Stimulated activated CD4-positive, alpha-beta T cell treated with anti-CD3 and anti-CD28 coated beads, Interleukin-15, amount 100 ng/mL, for 24 hours (primary cell): ENCODE results near the gene ZBTB40.

Source experiments
- DNase-seq: peaks from one replicate; pipeline ENCODE4 v3.0.0-alpha.2; 2020

Gene ZBTB40

DNA sequence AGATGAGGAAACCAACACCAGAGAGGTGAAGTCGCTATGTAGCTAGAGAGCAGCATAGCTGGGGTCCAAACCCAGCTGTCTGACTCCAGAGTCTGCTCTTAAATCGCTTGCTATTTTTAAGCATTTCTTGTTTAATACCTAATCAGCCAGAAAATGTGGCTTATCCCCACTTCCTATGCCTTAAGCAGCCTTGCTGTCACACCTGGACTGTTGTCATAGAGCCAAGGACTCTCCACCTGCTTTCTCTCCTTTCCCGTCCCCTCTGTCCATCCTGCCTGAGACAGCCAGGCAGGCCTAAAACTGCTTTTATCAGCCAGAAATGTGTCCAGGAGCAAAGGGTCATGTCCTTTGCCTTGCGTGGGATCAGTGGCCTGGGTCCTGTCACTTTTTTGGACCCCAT is 83.3 kb downstream of the ZBTB40 start:
- DNase-seq = no peak

DNA sequence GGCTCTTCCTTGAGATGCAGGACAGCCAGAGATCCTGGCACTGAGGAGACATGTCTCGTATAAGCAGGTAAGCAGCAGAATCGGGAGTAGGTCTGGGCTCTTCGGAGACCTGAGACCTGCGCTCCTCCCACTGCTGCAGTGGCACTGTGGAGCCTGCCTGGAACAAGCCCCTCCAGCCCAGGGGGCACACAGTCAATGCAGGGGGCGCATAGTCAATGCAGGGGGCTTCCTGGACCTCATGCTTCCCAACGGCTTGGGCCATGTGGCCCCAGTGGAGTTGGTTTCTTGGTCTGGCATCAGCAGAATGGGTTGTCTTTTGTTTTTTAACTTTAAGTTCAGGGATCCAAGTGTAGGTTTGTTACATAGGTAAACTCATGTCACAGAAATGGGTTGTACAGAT is 83.7 kb downstream of the ZBTB40 start:
- DNase-seq = no peak

DNA sequence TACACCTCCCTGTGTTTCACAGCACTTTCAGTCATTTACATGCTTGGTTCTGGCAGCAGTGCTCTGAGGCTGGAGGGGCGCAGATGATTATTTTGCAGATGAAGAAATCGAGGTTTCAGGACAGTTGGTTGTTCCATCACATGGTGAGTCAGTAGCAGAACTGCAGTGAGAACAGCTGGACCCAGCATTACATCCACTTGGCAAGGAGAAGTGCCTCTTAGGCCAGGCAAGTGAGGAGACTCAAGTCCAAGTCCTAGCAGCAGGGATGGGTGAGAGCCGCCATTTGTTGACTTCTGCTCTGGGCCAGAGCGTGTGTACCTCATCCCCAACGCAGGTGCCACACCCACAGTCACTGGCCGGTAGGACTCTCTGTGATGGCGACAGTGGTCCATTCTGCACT is 84.9 kb downstream of the ZBTB40 start:
- DNase-seq = no peak

DNA sequence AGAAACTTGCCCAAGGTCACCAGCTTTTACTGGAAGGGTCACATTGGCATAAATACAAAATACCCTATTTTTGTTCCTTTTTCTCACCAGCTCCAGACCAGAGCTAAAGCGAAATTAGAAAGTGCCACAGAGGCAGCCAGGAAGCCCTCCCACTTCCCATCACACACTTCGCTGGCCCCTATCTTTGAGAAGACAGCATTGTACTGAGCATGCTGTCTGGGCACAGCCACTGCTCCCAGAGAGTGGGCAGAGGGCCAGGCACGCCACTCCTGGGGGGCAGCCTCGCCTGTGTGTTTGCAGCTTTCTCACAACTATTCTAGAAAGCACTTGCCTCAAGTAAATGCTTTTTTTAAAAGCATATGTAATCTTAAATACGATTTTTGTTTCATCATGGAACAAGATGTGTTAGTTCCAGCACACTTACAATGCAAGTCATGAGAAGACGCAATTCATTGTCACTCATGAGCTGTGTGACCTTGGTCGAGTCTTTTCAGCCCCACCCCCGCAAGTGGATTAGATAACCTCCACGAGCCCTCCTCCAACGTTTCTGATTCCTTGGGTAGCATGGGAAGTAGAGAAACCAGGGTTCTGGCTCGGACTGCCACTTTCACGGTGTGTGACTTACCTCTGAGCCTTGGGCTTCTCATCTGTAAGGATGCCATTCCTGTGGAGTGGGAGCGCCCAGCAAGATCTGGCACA is 85.9 kb downstream of the ZBTB40 start:
- no peak for DNase-seq

DNA sequence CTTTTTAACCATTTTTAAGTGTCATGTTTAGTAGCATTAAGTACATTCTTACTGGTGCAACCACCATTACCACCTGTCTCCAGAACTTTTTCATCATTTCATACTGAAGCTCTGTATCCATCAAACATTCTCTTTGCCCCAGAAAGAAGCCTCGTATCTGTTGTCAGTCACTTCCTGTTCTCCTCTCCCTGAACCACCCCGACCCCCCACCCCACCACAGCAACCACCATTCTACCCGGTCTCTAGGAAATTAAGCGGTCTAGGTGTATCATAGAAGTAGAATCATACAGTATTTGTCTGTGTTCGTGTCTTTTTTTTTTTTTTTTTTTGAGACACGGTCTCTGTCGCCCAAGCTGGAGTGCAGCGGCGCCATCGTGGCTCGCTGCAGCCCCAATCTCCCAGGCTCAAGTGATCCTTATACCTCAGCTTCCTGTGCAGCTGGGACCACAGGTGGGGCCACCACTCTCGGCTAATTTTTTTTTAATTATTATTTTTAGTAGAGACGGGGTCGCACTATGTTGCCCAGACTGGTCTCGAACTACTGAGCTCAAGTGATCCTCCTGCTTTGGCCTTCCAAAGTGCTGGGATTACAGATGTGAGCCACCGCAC is 88.0 kb downstream of the ZBTB40 start:
- no peak for DNase-seq

DNA sequence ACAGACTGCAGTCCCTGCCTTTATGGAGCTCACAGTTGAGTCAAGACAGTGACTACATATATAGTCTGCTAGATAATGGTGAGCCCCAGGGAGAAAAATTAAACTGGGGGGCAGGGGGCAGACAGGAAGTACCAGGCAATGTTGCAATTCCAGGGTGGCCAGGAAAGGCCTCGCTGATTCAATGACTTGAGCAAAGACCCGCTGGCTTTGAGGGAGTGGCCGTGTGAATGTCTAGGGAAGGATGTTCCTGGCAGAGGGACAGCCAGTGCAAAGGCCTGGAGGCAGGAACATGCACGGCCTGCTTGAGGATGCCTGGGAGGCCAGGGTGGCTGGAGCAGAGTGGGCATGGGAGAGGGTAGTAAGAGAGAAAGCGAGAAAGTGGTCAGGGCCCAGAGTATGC is 88.7 kb downstream of the ZBTB40 start:
- DNase-seq = no peak

DNA sequence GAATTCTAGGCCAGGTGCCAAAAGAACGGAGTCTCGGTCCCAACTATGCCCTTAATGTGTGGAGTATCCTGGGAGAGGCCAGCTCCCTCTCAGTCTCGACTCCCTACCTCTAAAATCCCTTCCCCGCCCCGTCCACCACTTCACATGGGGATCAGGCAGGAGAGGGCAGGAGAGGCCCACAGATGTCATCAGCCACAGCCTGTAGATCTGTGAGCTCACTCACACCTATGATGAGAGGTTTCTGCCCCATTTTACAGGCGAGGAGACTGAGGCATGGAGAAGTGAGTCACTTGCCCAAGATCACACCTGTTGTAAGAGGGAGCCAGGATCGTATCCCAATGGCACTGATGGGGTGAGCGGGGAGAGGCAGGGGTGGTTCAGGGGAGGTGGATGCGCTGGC is 91.2 kb downstream of the ZBTB40 start:
- DNase-seq = no peak

DNA sequence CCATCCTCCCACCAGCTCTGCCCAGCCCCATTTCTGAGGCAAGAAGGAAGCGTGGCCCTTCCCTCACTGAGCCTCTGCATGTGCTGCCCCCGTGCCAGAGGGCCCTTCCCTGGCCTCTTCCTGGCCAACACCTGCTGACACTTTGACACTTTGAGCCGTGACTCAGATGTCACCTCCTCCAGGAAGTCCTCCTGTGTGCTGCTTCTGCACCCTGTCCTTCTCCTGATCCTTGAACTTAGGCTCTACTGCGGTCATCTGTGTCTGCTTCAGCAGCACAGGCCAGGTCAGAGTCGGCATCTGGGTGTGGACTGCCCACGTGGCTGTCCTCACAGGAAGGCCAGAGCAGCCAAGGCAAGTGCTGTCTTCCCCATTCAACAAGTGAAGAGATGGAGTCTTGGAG is 92.0 kb downstream of the ZBTB40 start:
- DNase-seq = no peak

DNA sequence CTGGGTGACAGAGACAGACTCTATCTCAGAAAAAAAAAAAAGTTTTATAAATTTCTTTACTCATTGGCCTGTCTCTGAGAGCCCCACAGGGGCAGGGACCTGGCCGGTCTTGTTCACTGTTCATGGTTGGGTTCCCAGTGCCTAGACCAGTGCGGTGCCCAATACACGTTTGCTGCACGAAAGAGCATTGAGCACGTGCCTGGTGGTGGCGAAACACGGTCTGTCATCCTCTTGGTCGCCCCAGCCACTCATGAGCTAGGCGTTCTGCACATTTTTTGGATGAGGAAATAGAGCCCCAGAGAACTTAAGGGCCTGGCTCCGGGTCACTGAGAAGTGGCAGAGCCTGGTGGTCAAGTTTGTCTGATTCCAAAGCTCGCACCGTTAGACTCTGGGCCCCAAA is 93.0 kb downstream of the ZBTB40 start:
- DNase-seq = no peak

DNA sequence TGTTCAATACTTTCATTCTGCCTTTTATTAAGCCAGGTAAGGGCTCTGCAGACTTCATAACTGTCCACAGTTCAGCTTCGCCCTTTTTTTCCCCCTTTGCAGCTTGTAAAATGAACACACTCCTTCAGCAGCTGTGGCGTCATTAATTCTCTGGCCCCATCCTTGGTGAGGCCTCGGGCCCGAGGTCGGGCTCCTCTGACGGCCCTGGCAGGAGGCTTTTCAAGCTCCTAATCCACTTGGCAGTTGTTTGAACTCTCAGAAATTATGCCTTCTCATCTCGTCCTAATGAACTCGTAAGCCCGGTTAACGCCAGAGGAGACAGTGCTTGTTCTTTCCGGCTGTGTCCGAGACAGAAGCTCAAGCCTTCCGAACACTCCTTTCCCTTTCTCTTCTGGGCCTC is 93.5 kb downstream of the ZBTB40 start:
- DNase-seq = no peak

DNA sequence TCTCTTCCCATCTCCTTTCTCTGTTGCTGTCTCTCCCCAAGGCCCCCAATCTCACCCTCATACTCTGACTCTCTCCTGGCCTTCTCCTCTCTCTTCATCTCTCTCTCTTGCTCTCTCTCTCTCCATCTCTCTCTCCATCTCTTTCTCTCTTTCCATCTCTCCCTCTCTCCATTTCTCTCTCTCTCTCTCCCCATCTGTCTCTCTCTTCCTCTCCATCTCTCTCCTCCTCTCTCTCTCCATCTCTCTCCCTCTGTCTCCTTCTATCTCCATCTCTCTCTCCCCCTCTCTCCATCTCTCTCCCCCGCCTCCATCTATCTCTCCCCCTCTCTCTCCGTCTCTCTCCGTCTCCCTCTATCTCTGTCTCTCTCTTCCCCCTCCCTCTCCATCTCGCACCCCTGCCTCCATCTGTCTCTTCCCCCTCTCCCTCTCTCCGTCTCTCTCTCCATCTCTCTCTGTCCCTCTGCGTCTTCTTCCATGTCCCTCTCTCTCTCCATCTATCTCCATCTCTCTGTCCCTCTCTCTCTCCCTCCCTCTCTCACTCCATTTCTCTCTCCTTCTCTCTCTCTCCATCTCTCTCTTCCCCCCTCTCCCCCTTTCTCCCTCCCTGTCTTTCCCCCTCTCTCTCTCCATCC is 95.7 kb downstream of the ZBTB40 start:
- DNase-seq = no peak

DNA sequence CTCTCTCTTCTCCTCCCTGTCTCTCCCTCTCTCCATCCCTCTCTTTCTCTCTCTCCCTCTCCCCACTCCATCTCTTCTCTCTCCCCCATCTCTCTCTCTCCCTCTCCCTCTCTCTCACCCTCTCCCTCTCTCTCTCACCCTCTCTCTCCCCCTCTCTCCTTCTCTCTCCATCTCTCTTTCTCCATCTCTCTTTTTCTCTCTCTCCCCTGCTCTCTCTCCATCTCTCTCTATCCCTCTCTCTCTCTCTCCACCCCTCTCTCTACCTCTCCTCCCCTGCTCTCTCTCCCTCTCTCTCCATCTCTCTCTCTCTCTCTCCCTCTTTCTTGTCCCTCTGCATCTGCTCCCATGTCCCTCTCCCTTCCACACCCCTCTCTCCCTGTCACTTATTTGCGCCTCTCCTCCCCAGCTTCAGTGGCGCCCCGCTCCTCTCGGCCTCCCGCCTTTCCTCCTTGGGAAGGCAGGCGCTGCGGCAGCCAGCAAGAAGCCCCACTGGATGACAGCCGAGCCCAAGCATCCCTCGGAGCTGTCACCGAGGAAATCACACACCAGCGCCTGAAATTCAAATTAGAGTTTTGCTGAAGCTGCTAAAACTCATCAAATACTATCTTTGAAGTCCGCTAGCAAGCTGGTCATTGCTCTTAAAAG is 96.3 kb downstream of the ZBTB40 start:
- no peak for DNase-seq

DNA sequence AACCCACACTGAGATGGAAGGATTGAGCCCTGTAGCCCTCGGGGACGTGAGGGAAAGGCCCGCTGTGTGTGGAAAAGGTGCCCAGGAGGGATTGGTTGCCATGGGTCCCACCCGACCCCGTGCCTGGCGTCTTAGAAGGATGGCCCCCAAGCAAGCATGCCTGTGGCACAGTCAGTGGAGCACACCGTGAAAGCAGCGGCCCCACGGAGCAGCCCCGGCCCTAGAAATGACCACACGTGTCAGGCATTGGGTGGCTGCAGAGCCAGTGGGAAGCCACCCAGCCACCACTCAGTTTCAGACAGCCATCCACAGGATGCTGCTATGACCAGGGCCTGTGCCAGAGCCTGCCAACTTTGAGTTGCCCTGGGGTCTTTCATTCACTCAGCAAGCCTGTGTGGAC is 98.4 kb downstream of the ZBTB40 start:
- DNase-seq = no peak

DNA sequence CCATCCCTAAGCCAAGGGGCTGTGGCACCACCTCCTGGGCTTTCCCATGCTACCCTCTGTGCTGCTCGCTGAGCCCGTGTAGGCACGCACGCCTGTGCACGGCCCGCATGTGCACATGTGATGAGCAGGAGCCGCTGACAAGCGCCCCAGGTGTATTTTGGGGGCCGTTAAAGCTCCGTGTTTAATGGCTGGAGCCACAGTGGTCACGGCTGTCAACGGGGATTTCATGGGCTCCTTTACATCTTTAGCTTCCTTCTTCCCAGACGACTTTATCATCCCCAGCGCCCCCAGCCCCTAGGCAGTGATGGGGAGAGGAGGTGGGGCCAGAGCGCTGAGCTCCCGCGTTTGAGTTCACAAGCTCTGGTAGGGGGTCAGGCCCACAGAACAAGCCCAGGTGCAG is 99.9 kb downstream of the ZBTB40 start:
- DNase-seq = no peak

DNA sequence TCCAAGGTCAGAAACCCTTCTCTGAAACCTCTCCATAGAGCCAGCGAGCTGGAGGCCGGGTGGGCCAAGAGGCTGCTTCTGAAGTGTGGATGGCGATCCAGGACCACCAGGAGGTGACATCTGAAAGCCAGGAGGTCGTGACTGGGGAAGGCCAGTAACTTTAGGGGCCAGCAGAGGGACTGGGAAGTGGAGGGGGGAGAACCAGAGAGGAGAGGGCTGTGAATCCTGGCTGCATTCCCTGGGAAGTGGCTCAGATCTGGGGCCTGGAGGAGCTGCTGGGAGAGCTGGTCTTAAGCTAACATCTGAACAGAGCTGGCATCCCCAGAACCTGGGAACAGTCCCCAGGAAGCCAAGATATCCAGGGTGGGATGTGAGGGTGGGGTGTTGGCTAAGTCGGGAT is 100.4 kb downstream of the ZBTB40 start:
- no peak for DNase-seq

DNA sequence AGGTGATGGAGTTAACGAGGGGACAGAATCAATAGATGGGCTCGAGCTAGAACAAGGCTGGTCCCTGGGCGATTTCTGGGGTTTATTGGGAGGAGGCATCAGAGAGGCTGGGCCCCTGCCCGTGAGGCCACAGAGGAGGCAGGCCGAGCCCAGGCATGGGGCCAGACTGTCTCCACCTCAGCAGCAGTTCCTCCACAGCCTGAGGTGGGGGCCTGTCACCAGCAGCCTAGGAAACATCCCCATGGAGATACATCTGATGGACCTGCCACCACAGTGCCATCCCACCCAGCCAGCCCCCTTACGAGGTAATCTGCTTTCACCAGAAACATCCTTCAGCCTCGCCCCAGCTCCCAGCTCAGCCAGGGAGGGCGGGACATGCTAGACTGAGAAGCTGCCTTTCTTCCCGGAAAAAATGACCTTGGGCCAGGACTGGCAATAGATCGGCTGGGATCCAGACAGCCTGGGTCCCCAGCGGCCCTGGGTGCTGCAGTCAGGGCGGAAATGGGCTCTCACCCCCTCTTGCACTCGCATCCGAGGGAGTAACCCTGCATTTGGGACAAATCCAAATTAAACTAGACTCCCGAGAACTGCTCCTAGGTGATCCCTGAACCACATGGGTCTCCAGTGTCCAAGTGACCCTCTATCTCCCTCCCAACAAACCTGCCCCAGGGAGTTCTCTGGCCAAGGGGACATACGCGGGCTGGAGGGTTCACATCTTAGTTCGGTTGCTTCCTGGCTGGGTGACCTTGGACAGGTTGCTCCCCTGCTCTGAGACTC is 101.6 kb downstream of the ZBTB40 start:
- no peak for DNase-seq

DNA sequence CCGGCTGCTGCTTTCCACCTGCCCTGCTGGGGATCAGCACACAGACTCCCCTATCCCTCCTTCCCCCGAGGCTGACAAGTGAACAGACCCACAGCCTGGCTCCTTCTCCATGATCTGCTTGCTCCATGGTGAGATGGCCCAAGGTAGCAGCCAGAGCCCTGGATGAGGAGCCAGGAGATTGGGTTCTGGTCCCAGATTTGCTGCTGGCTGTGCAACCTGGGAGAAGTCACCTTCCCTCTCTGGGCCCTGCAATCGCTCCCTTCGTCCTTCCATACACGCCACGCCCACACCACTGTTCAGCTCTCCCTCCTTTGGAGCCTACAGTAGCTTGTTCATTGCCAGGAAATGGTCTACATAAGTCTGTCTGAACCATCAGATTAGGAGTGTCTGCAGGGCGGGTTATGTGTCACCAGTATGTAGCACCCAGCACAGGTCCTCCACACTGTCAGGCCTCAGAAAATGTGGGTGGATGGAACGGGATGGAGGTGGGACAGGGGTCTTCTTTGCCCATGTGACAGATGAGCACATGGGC is 102.4 kb downstream of the ZBTB40 start:
- DNase-seq = no peak

DNA sequence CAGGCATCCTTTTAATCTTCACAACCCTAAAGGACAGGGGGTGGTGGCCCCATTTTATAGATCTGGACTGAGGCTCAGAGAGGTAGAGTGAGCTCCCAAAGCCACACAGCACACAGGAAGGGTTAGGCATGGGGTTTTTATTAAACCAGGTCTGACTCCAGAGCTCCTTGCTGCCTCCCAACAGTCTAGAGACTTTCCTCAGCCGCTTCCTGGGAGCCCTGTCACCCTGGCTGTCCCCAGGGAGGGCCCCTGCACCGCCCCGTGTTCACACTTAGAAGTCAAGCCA is 103.7 kb downstream of the ZBTB40 start:
- no peak for DNase-seq

DNA sequence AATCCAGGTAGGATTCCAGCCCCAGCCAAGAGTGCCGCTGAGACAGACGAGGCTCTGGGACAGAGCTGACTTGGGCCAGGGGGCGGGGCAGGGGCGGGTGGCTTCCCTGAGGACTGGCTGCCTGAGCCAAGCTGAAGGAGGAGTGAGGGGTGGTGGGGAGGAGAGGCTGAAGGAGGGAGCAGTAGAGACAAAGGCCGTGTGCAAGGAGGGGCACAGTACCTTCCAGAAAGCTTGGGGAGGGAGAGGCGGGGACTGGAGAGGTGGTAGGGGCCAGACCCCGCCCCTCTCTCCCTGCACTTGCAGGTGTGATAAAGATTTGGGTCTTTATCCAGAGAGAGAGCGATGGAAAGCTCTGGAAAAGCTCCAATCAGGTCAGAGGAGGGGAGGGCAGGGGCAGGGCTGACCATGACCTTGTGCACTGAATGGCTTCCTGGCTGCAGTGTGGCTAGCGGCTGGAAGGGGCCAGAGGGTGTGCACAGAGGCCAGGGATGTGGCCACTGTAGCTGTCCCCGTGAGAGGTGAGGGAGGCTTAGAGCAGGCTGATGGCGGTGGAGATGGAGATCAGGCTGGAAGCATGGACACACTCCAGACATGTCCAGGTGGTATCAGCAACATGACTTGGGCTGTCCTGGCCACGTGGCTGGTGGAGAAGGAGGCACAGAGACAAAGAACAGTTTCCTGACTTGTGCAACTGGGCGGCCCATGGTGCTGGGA is 104.9 kb downstream of the ZBTB40 start:
- DNase-seq = no peak

DNA sequence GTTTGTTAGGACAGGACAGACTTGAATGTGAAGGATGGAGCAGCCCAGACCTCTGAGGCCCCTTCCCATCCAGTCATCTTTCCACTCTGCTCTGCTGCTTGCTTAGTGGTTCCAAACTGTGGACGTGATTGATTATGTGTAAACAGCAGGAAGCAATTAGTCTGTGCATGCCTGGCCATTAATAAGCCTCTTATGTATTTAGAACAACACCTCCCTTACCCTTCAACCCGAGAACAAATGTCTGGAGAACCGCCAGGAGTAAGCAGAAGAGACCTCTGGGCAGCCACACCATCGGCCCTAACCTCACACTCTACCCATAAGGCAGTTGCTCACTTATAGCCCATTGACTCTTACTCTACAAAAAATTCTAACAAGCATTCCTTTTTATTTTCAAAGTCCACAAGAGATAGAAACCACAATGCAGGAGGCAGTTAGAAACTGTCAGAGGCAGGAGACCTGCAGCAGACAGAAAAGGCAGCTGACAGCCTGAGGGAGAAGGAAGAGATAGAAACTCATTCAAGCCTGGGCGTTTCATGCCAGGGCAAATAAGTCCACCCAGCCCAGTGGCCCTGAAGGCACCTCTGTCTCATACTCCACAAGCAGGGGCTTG is 105.8 kb downstream of the ZBTB40 start:
- no peak for DNase-seq

DNA sequence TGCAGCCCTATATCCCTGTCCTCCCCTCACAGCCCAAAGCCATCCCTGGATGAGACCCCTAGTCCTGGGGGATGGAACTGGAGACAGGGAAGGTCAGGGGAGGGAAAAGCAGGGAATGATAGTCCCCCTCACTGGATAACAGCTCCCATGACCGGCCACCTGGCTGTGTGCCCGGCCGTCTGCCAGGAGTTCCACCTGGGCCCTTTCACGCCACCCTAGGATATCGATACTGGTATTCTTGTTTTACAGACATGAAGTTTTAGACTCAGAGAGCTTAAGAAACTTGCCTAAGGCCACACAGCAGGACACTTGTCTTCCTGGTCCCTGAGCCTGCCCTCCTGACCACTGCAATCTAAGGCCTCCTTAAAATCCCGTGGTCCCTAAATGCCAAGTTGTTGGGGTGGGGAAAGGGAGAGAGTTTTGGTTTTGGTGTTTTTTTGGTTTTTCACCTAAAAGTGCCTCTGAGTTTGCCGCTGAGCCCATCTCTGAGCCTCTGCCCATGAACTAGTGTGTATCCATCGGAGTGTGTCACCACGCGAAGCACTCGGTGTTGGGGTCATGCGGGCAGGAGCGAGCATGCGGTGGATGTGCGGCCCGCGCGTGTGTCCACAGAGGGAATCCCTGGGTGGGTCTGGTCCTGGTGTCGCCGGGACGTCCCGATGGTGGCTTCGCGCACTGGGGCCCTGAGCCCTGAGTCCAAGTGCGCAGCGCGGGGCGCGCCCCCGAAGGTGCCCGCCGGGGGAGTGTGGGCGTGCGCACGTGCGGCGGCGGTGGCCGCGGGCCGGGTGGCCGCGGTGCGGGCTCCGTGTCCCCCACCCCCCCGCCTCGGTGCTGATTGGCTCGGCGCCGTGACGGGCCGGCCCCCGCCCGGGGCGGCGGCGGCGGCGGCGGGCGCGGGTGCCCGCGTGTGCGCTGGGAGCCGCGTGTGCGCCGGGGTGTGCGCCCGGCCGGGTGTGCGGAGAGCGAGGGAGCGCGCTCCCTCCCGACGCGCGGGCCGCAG is 111.2 kb downstream of the ZBTB40 start, which contains the start of gene EPHA8:
EPHA8 (plus strand) TSS at position 906 of the 1,000 bp plus-strand sequence. CDS start 147 bp downstream, outside the sequence.
- DNase-seq = no peak
